Sigmoid colon (tissue), 4 donors: ENCODE data around the gene PRDX1.
A peak's percentile ranks its signal among the peaks of the same experiment; 100 is the strongest.

ENCODE experiments used
- CTCF ChIP-seq, 4 experiments: fragments of 450-650 bp in 3 of 4; fragments of 200-600 bp in 1 of 4; IDR thresholded peaks; one replicate each; pipeline ENCODE4 v1.5.1; 2016 to 2019; ENCODE audit warnings: antibody characterized with exemption in 4 of 4, mild to moderate bottlenecking in 3 of 4, moderate library complexity in 2 of 4
- EP300 ChIP-seq, 4 donors: sonication (generic); formaldehyde crosslinking; IDR thresholded peaks; one replicate each; pipeline ENCODE4 v1.6.1; 2017; ENCODE audit warnings: antibody characterized with exemption in 4 of 4

GRCh38 chr1:45512641-45513054 lies 9.0 kb downstream of the PRDX1 start:
- TF ChIP-seq CTCF (IDR thresholded peaks at IDR 0.05) = peak; percentile 6 to 66 (median 52)
- no peak for TF ChIP-seq EP300 (IDR thresholded peaks at IDR 0.05)
